ENCODE results near the gene KRT39. TPM values are rescaled to one million over a fixed set of nuclear protein-coding genes. Genes with fewer than 3 reads are reported as not detected.

KRT39 gene
- total RNA-seq, 1 experiment from 2014 or later: not detected

DNA sequence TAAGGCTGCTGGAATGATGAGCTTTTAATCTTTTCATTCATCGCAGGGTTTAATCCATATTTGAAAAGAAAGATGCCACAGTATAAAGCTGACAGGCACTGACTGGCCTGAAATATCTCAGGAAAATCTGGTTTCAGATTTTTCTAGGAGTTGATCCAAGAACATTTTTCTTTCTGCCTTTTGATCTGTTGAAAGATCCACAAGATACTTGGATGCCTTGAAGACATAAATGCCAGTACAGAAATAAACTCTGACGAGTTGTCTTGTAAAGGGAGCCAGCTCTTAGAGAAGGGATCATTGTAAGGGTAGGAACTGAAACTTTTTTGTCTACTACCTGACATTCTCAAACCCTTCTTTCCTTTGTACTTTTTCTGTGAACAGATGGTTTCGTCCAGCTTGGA lies 56.3 kb downstream of the KRT39 start:
- no peak overlapping the region for H3K4me3 Mint-ChIP-seq (ENCODE audit: low read depth, unreplicated experiment)
- CTCF ChIA-PET: interaction anchor here (0.5 to 3.8 kb wide), 19 partner anchors 9 to 1243 kb away, joined by 3 to 23 read pairs (median 5); partner anchors contain the start of genes KRTAP1-1 and KRTAP3-1
- intact Hi-C loops (cut with micrococcal nuclease; ENCODE audit: unreplicated experiment): no loop called here
- no TSS peak for BruUV-seq (replicated peaks)
- peak overlapping the region; percentile 86 for H3K27ac Mint-ChIP-seq (ENCODE audit: unreplicated experiment)
- TF ChIP-seq, protein P1, sequence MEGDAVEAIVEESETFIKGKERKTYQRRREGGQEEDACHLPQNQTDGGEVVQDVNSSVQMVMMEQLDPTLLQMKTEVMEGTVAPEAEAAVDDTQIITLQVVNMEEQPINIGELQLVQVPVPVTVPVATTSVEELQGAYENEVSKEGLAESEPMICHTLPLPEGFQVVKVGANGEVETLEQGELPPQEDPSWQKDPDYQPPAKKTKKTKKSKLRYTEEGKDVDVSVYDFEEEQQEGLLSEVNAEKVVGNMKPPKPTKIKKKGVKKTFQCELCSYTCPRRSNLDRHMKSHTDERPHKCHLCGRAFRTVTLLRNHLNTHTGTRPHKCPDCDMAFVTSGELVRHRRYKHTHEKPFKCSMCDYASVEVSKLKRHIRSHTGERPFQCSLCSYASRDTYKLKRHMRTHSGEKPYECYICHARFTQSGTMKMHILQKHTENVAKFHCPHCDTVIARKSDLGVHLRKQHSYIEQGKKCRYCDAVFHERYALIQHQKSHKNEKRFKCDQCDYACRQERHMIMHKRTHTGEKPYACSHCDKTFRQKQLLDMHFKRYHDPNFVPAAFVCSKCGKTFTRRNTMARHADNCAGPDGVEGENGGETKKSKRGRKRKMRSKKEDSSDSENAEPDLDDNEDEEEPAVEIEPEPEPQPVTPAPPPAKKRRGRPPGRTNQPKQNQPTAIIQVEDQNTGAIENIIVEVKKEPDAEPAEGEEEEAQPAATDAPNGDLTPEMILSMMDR (IDR thresholded peaks at IDR 0.05; ENCODE audit: unreplicated experiment): no peak
- peaks cover 39% of the 10 kb centered on the region for H3K36me3 Mint-ChIP-seq (ENCODE audit: insufficient read depth, unreplicated experiment)
- peaks cover 94% of the 10 kb centered on the region for H3K4me1 Mint-ChIP-seq (ENCODE audit: low read depth, unreplicated experiment)
- no peak for DNase-seq
- H3K27me3 Mint-ChIP-seq (ENCODE audit: unreplicated experiment): no peaks in the 10 kb centered on the region
- H3K9me3 Mint-ChIP-seq (ENCODE audit: low read depth, unreplicated experiment): no peaks in the 10 kb centered on the region

- CTCF ChIA-PET: interaction anchor here (0.6 to 3.8 kb wide), 29 partner anchors 8 to 753 kb away, joined by 3 to 23 read pairs (median 4); partner anchors contain the start of genes KRT23, KRTAP1-1, KRTAP2-3 and KRTAP3-1
- TSS peak; percentile 70 for BruUV-seq (replicated peaks)
- H3K4me1 Mint-ChIP-seq (ENCODE audit: low read depth, unreplicated experiment): peaks cover 94% of the 10 kb centered on the region
- intact Hi-C loops (cut with micrococcal nuclease; ENCODE audit: unreplicated experiment): loop anchor here (1.0 to 5.0 kb wide), 6 partner anchors 52 to 758 kb away; no protein-coding TSS in a partner anchor
- no peaks in the 10 kb centered on the region for H3K27me3 Mint-ChIP-seq (ENCODE audit: unreplicated experiment)
- peaks cover 34% of the 10 kb centered on the region for H3K36me3 Mint-ChIP-seq (ENCODE audit: insufficient read depth, unreplicated experiment)
- no peak for DNase-seq
- no peaks in the 10 kb centered on the region for H3K9me3 Mint-ChIP-seq (ENCODE audit: low read depth, unreplicated experiment)
- H3K27ac Mint-ChIP-seq (ENCODE audit: unreplicated experiment): peak overlapping the region; percentile 86
- H3K4me3 Mint-ChIP-seq (ENCODE audit: low read depth, unreplicated experiment): no peak overlapping the region
- TF ChIP-seq, protein P1 (IDR thresholded peaks at IDR 0.05; ENCODE audit: unreplicated experiment): no peak
These were observed 57.0 kb downstream of the KRT39 start for GRCh38 chr17:40909755-40910154.

DNA sequence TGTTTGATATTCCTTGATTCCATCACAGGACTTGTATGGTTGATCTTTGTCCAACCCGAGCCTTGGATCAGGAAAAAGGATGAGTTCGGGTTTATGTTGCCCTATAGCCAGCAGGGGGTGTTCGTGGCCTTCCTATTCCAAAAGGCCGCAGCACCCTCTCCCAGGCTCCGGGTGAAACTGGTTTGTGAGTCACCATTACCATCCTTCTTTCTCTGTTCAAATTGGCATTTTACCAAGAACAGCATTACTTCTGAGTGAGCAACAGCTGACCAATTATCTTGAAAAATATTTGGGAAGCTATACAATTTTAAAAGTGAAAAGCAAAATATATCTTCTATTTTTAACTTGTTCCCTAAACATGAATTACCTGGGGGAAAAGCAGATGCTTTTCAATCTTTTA lies 57.4 kb downstream of the KRT39 start:
- DNase-seq: peak; percentile 99
- Mint-ChIP-seq H3K27ac (ENCODE audit: unreplicated experiment) (peak overlapping the region; percentile 86), H3K4me1 (ENCODE audit: low read depth, unreplicated experiment) (peaks cover 94% of the 10 kb centered on the region), H3K36me3 (ENCODE audit: insufficient read depth, unreplicated experiment) (peaks cover 34% of the 10 kb centered on the region), H3K27me3 (ENCODE audit: unreplicated experiment) (no peaks in the 10 kb centered on the region), H3K4me3 (ENCODE audit: low read depth, unreplicated experiment) (no peak overlapping the region), H3K9me3 (ENCODE audit: low read depth, unreplicated experiment) (no peaks in the 10 kb centered on the region)
- CTCF ChIA-PET: interaction anchor here (0.6 to 3.8 kb wide), 28 partner anchors 9 to 754 kb away, joined by 3 to 23 read pairs (median 4); partner anchors contain the start of genes KRT23, KRTAP1-1, KRTAP2-3 and KRTAP3-1
- intact Hi-C loops (cut with micrococcal nuclease; ENCODE audit: unreplicated experiment): loop anchor here (1.0 to 5.0 kb wide), 6 partner anchors 52 to 758 kb away; no protein-coding TSS in a partner anchor
- no TSS peak for BruUV-seq (replicated peaks)
- TF ChIP-seq, protein P1 (IDR thresholded peaks at IDR 0.05; ENCODE audit: unreplicated experiment): peak; percentile 98

Other genes starting within 250 kb of the KRT39 start
- gene KRT25, start 211.6 kb downstream of the KRT39 start, total RNA-seq (2022): not detected in 2 replicates
- gene KRT26, start 194.7 kb downstream of the KRT39 start, total RNA-seq (2022): not detected in 2 replicates
- gene KRT27, start 184.4 kb downstream of the KRT39 start, total RNA-seq (2022): not detected in 2 replicates
- gene KRT28, start 167.0 kb downstream of the KRT39 start, total RNA-seq (2022): not detected in 2 replicates
- 171 and 188 TPM in 2 replicates for gene KRT10, start 144.3 kb downstream of the KRT39 start, total RNA-seq (2022)
- gene KRT12, start 99.7 kb downstream of the KRT39 start, total RNA-seq (2022): 2.4 and 2.7 TPM in 2 replicates
- gene KRT20, start 81.7 kb downstream of the KRT39 start, total RNA-seq (2022): 0.66 and 1.7 TPM in 2 replicates
- gene KRT23, start 29.3 kb downstream of the KRT39 start, total RNA-seq (2022): 1,389 and 1,709 TPM in 2 replicates
- gene KRT40, start 17.4 kb upstream of the KRT39 start, total RNA-seq (2022): not detected in 2 replicates
- not detected in 2 replicates for gene KRTAP3-3, start 27.2 kb upstream of the KRT39 start, total RNA-seq (2022)
- gene KRTAP3-2, start 33.0 kb upstream of the KRT39 start, total RNA-seq (2022): not detected in 2 replicates
- gene KRTAP3-1, start 42.2 kb upstream of the KRT39 start, total RNA-seq (2022): not detected in 2 replicates
- not detected in 2 replicates for gene KRTAP1-5, start 60.3 kb upstream of the KRT39 start, total RNA-seq (2022)
- gene KRTAP1-4, start 63.2 kb upstream of the KRT39 start, total RNA-seq (2022): not detected in 2 replicates
- not detected in 2 replicates for gene KRTAP1-3, start 67.9 kb upstream of the KRT39 start, total RNA-seq (2022)
- gene KRTAP1-1, start 74.5 kb upstream of the KRT39 start, total RNA-seq (2022): 10.2 and 15.9 TPM in 2 replicates
- gene KRTAP2-1, start 80.4 kb upstream of the KRT39 start, total RNA-seq (2022): not detected in 2 replicates
- not detected in 2 replicates for gene KRTAP2-2, start 88.3 kb upstream of the KRT39 start, total RNA-seq (2022)
- gene KRTAP2-3, start 93.2 kb upstream of the KRT39 start, total RNA-seq (2022): 9.4 and 18.2 TPM in 2 replicates
- not detected in 2 replicates for gene KRTAP2-4, start 98.9 kb upstream of the KRT39 start, total RNA-seq (2022)
- not detected in 2 replicates for gene KRTAP4-7, start 117.2 kb upstream of the KRT39 start, total RNA-seq (2022)
- gene KRTAP4-8, start 131.2 kb upstream of the KRT39 start, total RNA-seq (2022): not detected in 2 replicates
- not detected in 2 replicates for gene KRTAP4-16, start 135.3 kb upstream of the KRT39 start, total RNA-seq (2022)
- gene KRTAP4-9, start 138.4 kb upstream of the KRT39 start, total RNA-seq (2022): not detected in 2 replicates
- not detected in 2 replicates for gene KRTAP4-11, start 151.4 kb upstream of the KRT39 start, total RNA-seq (2022)
- gene KRTAP4-12, start 157.2 kb upstream of the KRT39 start, total RNA-seq (2022): not detected in 2 replicates
- gene KRTAP4-6, start 173.6 kb upstream of the KRT39 start, total RNA-seq (2022): not detected in 2 replicates
- not detected in 2 replicates for gene KRTAP4-5, start 182.9 kb upstream of the KRT39 start, total RNA-seq (2022)
- not detected in 2 replicates for gene KRTAP4-4, start 193.8 kb upstream of the KRT39 start, total RNA-seq (2022)
- not detected in 2 replicates for gene KRTAP4-3, start 201.3 kb upstream of the KRT39 start, total RNA-seq (2022)
- not detected in 2 replicates for gene KRTAP4-2, start 211.3 kb upstream of the KRT39 start, total RNA-seq (2022)
- gene KRTAP4-1, start 218.0 kb upstream of the KRT39 start, total RNA-seq (2022): not detected in 2 replicates
- not detected in 2 replicates for gene KRTAP9-1, start 222.9 kb upstream of the KRT39 start, total RNA-seq (2022)